ENCODE measurements around the gene RABAC1. TPM values are rescaled to one million over a fixed set of nuclear protein-coding genes. Genes with fewer than 3 reads are reported as not detected.

RABAC1 gene
- total RNA-seq, 2 donors from 2014 or later, result 64.5 to 81.0 TPM

DNA sequence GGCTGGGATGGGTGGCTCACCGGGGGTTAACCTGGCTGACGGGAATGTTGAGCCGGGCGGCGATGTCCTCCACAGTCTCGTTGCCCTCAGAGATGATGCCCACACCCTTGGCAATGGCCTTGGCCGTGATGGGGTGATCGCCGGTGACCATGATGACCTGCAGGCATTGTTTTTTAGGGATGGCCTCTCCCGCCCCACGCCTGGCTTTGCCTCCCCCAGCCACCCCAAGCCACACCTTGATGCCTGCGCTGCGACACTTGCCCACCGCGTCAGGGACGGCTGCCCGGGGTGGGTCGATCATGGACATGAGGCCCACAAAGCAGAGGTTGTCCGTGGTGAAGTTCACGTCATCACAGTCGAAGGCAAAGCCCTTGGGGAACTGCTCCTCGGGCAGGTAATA, 18.8 kb upstream of the RABAC1 start:
- H3K9me3 Mint-ChIP-seq, result no peaks in the 10 kb centered on the region
- no peak for DNase-seq
- H3K36me3 Mint-ChIP-seq (ENCODE audit: insufficient read depth in 2 of 2), result no peaks in the 10 kb centered on the region
- H3K4me3 Mint-ChIP-seq, result no peak overlapping the region
- no peaks in the 10 kb centered on the region for H3K27me3 Mint-ChIP-seq (ENCODE audit: low read depth)
- ATAC-seq (replicated peaks in 1 of 2), result no peak
- H3K27ac Mint-ChIP-seq, result no peak overlapping the region
- H3K4me1 Mint-ChIP-seq (ENCODE audit: low read depth), result no peaks in the 10 kb centered on the region

DNA sequence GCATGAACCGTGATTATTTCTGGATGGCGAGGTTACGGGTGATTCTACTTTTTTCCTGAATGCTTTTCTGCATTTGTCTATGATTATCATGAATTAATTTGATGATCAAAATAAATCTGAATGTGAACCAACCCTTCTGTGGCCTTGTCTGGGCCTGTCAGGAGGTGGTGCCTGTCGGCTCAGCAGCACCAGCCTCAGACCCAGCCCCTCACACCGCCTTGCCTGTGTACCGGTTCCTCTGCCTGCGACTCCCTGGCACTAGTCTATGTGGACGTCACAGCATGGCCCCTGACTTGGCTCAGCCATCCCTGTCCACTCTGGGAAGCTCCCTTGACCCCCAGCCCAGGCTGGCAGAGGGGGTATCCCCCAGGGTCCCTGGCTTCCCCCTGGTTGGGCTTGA, 15.5 kb upstream of the RABAC1 start:
- DNase-seq (no peak), ATAC-seq (replicated peaks in 1 of 2) (no peak)
- Mint-ChIP-seq H3K4me1 (ENCODE audit: low read depth) (no peaks in the 10 kb centered on the region), H3K36me3 (ENCODE audit: insufficient read depth in 2 of 2) (no peaks in the 10 kb centered on the region), H3K27ac (no peak overlapping the region), H3K9me3 (no peaks in the 10 kb centered on the region), H3K4me3 (no peak overlapping the region), H3K27me3 (ENCODE audit: low read depth) (no peaks in the 10 kb centered on the region)

DNA sequence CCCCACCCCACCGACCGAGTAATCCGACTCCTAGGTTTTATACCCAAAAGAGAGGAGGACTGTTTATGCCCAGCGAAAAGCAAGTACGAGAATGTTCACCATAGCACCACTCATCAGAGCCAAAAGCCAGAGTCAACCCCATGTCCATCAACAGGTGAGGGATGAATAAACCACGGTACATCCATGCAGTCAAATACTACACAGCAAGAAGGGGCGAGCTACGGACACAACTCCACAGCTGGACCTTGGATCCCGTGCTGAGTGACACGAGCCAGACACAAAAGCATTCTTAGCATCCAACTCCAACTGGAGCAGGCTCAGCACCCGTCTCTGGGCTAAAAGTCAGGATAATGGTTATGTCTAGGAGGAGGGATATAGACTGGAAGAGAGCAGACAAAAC, 12.2 kb upstream of the RABAC1 start:
- H3K27me3 Mint-ChIP-seq (ENCODE audit: low read depth), result no peaks in the 10 kb centered on the region
- no peaks in the 10 kb centered on the region for H3K9me3 Mint-ChIP-seq

DNA sequence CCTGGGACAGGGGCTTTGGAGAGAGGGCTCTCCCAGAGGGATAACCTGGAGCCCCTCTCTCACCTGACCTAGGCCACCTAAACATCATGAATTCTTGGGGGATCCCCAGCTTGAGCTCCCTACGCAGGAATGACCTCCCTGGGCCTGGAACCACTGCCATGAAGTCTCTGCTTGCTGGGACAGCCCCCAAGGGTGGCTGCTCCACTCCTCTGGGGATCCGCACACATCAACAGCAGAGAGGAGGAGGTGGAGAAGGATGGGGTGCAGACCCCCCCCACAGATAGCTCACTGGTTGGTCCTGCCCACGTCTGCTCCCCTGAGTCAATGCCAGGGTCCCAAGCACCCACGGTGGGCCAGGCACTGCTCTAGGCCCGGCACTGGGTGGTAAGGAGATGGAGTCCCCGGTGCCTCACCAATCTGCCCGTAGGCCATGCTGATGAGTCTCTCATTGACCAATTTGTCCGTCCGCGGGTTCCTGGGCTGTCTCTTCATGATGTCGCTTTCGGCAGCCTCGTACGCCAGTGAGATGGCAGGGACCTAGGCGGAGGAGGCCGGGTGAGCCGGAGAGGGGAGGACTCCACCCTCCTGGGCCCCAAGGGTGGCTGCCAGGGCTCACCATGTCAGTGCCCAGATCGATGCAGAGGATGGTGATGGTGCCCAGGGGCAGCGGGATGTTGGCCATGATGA, 10.8 kb upstream of the RABAC1 start:
- Mint-ChIP-seq H3K4me1 (ENCODE audit: low read depth) (no peaks in the 10 kb centered on the region), H3K9me3 (no peaks in the 10 kb centered on the region), H3K36me3 (ENCODE audit: insufficient read depth in 2 of 2) (no peaks in the 10 kb centered on the region), H3K27me3 (ENCODE audit: low read depth) (no peaks in the 10 kb centered on the region), H3K27ac (no peak overlapping the region), H3K4me3 (no peak overlapping the region)
- DNase-seq, result no peak
- ATAC-seq (replicated peaks in 1 of 2), result no peak

More for the DNA sequence above, 12.2 kb upstream of the RABAC1 start:
- DNase-seq (no peak), ATAC-seq (replicated peaks in 1 of 2) (no peak)
- Mint-ChIP-seq H3K4me1 (ENCODE audit: low read depth) (no peaks in the 10 kb centered on the region), H3K27ac (no peak overlapping the region), H3K4me3 (no peak overlapping the region), H3K36me3 (ENCODE audit: insufficient read depth in 2 of 2) (no peaks in the 10 kb centered on the region)

DNA sequence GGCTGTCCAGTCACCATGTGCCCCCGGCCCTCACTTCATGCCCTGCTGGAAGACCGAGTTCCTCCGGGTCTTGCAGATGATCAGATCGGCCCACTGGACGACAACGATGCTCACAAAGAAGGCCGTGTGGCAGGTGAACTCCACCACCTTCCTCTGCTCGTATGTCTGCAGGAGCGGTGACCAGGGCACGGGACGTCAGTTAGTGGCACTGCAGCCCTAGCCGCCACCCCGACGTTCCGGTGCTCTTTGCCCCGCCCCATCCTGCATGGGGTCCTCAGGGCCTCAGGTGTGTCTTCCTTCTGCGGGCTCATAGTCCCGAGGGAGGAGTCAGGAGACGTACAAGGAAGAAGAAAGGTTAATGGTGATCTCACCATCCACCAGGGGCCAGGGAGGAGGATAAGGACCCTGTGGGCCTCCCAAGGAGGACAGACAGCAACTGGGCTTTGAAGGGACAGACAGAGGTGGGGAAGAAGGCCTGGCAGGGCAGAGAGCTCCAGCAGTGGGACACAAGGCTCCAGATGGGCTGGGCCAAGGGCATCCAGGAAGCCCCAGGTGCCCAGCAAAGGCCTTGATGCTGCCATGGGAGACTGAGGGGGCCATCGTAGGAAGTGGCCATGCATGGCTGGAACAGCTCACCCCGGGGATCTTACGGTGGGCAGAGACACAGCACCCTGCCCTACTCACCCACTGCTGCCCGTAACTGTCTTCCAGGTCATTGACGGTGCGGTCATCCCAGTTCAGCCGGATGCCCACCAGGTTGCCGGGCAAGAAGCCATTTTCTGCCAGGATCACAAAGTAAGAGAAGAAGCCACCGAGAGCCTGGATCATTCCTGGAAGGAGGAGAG, 9.9 kb upstream of the RABAC1 start:
- no peaks in the 10 kb centered on the region for H3K27me3 Mint-ChIP-seq (ENCODE audit: low read depth)
- no peak overlapping the region for H3K27ac Mint-ChIP-seq
- ATAC-seq (replicated peaks in 1 of 2) (no peak), DNase-seq (no peak)
- no peak overlapping the region for H3K4me3 Mint-ChIP-seq
- no peaks in the 10 kb centered on the region for H3K4me1 Mint-ChIP-seq (ENCODE audit: low read depth)
- no peaks in the 10 kb centered on the region for H3K9me3 Mint-ChIP-seq
- no peaks in the 10 kb centered on the region for H3K36me3 Mint-ChIP-seq (ENCODE audit: insufficient read depth in 2 of 2)

DNA sequence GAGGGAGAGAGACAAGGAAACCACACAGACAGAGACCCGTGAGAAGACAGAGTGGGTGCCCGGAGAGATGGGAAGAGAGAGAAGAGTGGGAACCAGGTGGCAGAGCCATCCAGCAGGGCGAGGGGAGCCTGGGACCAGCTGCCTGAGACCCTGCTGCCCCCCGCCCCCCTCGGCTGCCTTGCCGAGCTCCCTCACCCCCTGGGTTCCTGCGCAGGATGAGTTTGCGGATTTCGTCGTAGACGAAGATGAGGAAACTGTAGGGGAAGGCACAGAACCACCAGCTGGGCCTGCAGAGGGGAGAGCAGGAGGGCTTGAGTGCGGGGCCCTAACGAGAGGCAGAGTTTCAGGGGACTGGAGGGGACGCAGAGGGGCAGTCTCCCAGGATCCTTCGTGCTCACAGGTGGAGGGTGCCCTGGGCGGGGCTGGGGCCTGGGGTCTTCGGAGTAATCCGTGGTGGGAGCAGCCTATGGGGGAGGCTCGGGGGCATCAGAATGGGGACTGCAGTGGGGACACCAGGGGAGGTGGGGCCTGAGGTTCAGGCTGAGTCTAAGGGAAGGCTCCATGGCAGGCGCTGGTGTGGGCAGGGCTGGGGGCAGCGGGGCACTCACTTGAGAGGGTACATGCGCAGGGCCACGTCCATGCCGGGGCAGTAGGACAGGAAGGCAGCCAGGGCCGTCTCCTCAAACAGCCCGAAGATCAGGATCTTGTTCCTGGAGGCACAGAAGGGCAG, 8.1 kb upstream of the RABAC1 start:
- Mint-ChIP-seq H3K9me3 (no peaks in the 10 kb centered on the region), H3K27me3 (ENCODE audit: low read depth) (no peaks in the 10 kb centered on the region), H3K36me3 (ENCODE audit: insufficient read depth in 2 of 2) (no peaks in the 10 kb centered on the region), H3K27ac (no peak overlapping the region), H3K4me1 (ENCODE audit: low read depth) (no peaks in the 10 kb centered on the region), H3K4me3 (no peak overlapping the region)
- no peak for DNase-seq
- ATAC-seq (replicated peaks in 1 of 2), result no peak

DNA sequence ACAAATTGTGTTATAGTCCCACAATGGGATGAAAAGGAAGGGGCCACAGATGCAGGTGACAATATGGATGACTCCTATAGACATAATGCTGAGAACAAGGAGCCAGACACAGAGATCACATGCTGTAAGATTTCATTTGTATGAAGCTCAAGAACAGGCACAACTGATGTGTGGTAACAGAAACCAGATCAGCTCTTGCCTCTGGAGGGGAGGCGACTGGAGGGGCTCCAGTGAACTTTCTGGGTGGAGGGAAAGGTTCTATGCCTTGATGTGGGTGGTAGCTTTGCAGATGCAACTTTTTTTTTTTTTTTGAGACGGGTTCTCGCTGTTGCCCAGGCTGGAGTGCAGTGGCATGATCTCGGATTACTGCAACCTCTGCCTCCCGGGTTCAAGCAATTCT, 6.0 kb upstream of the RABAC1 start:
- Mint-ChIP-seq H3K27me3 (ENCODE audit: low read depth) (no peaks in the 10 kb centered on the region), H3K9me3 (no peaks in the 10 kb centered on the region), H3K4me3 (no peak overlapping the region), H3K4me1 (ENCODE audit: low read depth) (no peaks in the 10 kb centered on the region), H3K36me3 (ENCODE audit: insufficient read depth in 2 of 2) (no peaks in the 10 kb centered on the region), H3K27ac (no peak overlapping the region)
- ATAC-seq (replicated peaks in 1 of 2) (no peak), DNase-seq (no peak)

DNA sequence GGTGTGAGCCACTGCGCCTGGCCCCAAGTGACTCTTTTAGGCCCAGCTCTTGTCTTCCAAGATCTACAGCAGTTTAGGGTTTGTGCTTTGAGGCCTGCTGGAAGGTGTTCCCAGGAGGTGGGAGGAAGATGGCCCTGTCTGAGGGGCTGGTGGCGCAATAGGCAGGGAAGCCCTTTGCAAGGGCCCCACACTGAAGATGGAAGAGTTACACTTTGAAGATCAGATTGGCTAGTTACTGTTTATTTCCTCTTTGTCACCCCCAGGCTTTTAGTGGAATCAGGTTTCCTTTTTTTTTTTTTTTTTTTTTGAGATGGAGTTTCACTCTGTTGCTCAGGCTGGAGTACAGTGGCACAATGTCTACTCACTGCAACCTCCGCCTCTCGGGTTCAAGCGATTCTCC, 1.9 kb upstream of the RABAC1 start:
- H3K27ac Mint-ChIP-seq, result no peak overlapping the region
- DNase-seq (no peak), ATAC-seq (replicated peaks in 1 of 2) (no peak)
- H3K9me3 Mint-ChIP-seq, result no peaks in the 10 kb centered on the region
- H3K27me3 Mint-ChIP-seq (ENCODE audit: low read depth), result no peaks in the 10 kb centered on the region
- H3K36me3 Mint-ChIP-seq (ENCODE audit: insufficient read depth in 2 of 2), result no peaks in the 10 kb centered on the region
- H3K4me1 Mint-ChIP-seq (ENCODE audit: low read depth), result peaks cover 19% of the 10 kb centered on the region
- no peak overlapping the region for H3K4me3 Mint-ChIP-seq

DNA sequence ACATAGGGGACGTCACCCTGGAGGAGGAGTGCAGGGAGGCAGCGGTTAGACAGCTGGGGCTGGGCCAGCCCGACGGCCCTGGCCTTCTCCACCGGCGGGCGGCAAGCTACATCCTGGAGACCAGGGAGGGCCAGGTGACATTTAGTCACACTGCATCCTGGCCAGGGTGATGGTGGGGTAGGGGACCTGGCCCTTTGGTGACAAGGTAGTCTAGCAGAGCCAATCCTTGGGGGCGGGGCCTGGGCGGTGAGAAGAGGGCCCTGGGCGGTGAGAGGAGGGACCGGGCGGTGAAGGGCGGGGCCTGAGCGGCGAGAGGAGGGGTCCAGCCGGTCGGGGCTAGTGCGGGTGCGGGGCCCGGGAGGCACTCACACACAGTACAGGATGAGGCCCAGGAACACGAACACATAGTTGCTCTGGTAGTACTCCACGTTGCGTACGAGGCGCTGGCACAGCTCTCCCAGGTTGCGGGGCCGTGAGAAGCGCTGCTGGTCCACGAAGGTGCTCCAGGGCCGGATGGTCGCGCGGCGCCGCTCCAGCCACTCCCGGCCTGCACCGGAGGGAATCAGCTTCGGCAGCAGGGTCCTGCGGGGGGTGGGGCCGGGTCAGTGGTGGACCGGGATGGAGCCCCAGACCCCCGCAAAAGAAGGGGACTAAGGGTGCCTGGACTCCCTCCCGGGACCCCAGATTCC, 610 bp downstream of the RABAC1 start:
- Mint-ChIP-seq H3K27ac (no peak overlapping the region), H3K36me3 (ENCODE audit: insufficient read depth in 2 of 2) (no peaks in the 10 kb centered on the region), H3K4me3 (peak overlapping the region; percentile 95 to 96), H3K4me1 (ENCODE audit: low read depth) (peaks cover 19% of the 10 kb centered on the region), H3K9me3 (no peaks in the 10 kb centered on the region), H3K27me3 (ENCODE audit: low read depth) (no peaks in the 10 kb centered on the region)
- DNase-seq, result peak; percentile 93
- ATAC-seq (replicated peaks in 1 of 2), result peak; percentile 77

DNA sequence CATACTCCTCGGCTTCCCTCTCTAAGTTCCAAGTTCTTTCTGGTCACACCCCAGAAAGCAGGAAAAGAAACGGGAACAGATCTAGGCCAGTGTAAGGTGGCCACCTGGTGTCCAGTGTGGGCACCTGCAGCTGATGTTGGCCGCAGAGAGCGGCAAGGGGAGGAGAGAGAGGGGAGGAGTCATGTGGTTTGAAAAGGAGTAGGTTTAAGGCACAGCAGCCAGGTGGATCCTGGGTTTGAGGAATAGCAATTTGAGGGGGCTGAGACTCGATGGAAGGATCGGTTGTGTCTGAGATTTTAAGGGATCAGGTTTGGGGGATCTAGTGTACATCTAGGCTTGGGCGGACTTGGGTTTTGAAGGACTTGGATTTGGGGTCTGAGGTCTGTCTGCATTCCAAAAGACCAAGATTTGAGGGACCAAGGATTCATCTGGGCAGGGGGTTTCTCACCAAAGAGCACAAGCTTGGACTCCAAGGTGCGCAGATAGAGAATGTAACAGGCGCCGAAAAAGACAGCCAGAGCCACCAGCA, 1.2 kb downstream of the RABAC1 start:
- H3K27me3 Mint-ChIP-seq (ENCODE audit: low read depth), result no peaks in the 10 kb centered on the region
- H3K27ac Mint-ChIP-seq, result no peak overlapping the region
- peak; percentile 26 to 27 for ATAC-seq (replicated peaks in 1 of 2)
- peaks cover 19% of the 10 kb centered on the region for H3K4me1 Mint-ChIP-seq (ENCODE audit: low read depth)
- H3K36me3 Mint-ChIP-seq (ENCODE audit: insufficient read depth in 2 of 2), result no peaks in the 10 kb centered on the region
- H3K9me3 Mint-ChIP-seq, result no peaks in the 10 kb centered on the region
- peak overlapping the region; percentile 95 to 96 for H3K4me3 Mint-ChIP-seq
- peak; percentile 58 to 60 for DNase-seq

DNA sequence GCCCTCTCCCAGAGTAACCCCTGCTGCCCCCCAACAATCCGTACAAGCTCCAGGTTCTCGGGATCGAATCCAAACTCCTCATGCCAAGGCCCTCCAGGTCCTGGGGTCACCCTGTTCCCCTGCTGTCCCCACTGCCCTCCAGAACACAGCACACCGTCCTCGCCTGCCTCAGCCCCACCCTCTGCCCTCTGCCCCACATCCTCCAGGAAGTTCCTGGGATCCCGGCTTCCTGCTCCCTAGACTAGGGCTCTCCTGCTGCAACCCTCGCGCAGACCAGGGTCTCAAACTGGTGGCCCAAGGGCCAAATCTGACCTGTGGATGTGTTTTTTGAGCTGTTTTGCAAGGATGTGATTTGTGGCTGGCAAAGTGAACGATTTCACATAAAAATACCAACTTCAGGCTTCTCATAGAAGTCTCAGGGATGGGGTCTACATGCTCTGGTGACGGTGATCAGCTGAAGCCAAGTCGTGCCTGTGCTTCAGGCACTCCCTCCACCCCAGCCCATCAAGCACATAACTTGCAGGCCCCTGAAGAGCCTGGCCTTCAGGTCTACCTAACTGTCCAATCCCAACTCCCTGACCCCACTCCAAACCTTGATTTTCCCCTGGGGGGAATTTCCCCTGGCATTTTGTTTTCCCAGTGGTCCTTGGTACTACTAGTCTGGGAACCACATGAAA, 1.8 kb downstream of the RABAC1 start:
- Mint-ChIP-seq H3K27ac (no peak overlapping the region), H3K9me3 (no peaks in the 10 kb centered on the region), H3K4me3 (peak overlapping the region; percentile 95 to 96), H3K27me3 (ENCODE audit: low read depth) (no peaks in the 10 kb centered on the region), H3K4me1 (ENCODE audit: low read depth) (peaks cover 19% of the 10 kb centered on the region), H3K36me3 (ENCODE audit: insufficient read depth in 2 of 2) (no peaks in the 10 kb centered on the region)
- ATAC-seq (replicated peaks in 1 of 2) (no peak), DNase-seq (no peak)

DNA sequence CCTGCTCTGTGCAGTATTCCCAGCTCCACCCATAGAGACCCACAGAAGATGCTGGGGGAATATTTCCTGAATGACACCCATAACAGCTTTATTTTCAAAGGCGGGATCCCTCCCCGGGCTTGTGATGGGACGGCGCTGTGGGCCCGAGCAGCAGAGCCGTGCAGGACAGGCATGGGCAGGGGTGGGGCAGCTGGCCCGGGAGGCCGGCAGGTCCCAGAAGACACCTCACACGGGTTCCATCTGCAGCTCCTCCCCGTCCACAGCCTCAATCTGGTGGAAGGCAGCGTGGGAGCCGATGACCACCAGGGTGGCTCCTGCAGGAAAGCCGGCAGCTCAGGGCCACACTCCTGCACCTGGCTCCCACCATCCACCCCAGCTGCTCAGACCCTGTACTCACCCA, 2.5 kb downstream of the RABAC1 start:
- no peaks in the 10 kb centered on the region for H3K36me3 Mint-ChIP-seq (ENCODE audit: insufficient read depth in 2 of 2)
- no peak overlapping the region for H3K4me3 Mint-ChIP-seq
- ATAC-seq (replicated peaks in 1 of 2), result no peak
- H3K27me3 Mint-ChIP-seq (ENCODE audit: low read depth), result no peaks in the 10 kb centered on the region
- DNase-seq, result no peak
- no peak overlapping the region for H3K27ac Mint-ChIP-seq
- H3K4me1 Mint-ChIP-seq (ENCODE audit: low read depth), result peaks cover 24% of the 10 kb centered on the region
- no peaks in the 10 kb centered on the region for H3K9me3 Mint-ChIP-seq

Data from activated T-cell treated with anti-CD3 and anti-CD28 coated beads, Interleukin-2, amount 50 U/mL, for 72 hours (primary cell).